HFFc6 (cell line): ENCODE data around the gene NEU3. TPM values are rescaled to one million over a fixed set of nuclear protein-coding genes. Genes with fewer than 3 reads are reported as not detected.
A peak's percentile ranks its signal among the peaks of the same experiment; 100 is the strongest.
"Not testable (repeated sequence)": the region's sequence is repeated elsewhere in the genome, so short reads cannot be mapped to it uniquely, and the experiment has no call there.

Experiments
- DNase-seq: peaks from one replicate; pipeline ENCODE4 v3.0.0-alpha.2; 2018
- H3K27ac Mint-ChIP-seq: 2 replicates; pipeline ENCODE4 v1.8.0; 2020; ENCODE audit warnings: mild to moderate bottlenecking, mixed read lengths
- H3K27me3 Mint-ChIP-seq: 2 replicates; pipeline ENCODE4 v1.8.0; 2021; ENCODE audit warnings: mild to moderate bottlenecking, moderate library complexity, mixed read lengths; ENCODE audit not compliant: insufficient read depth
- H3K36me3 Mint-ChIP-seq: 2 replicates; pipeline ENCODE4 v1.8.0; 2021; ENCODE audit warnings: low read depth, mixed read lengths
- H3K4me1 Mint-ChIP-seq: 2 replicates; pipeline ENCODE4 v1.8.0; 2020; ENCODE audit warnings: low read depth, mixed read lengths
- H3K4me3 Mint-ChIP-seq: 2 replicates; pipeline ENCODE4 v1.8.0; 2020; ENCODE audit warnings: mild to moderate bottlenecking, moderate library complexity, mixed read lengths
- H3K9me3 Mint-ChIP-seq: 2 replicates; pipeline ENCODE4 v1.8.0; 2020; ENCODE audit warnings: mild to moderate bottlenecking, mixed read lengths
- total RNA-seq, 6 experiments: library from RNA; stranded (reverse); fragmentation: NEBNext Ultra II Directional; extraction: Animal tissue kit (Norgen Biotek cat#: 25700); gene quantifications; 2 replicates in 1 of 6; 3 replicates in 5 of 6; pipeline ENCODE4 v1.2.3, GENCODE V29; 2021
- TF ChIP-seq, protein P1 (sequence below): fragments of 200-600 bp; sonication (generic); IDR thresholded peaks from 2 replicates; pipeline ENCODE4 v1.5.0; 2021; ENCODE audit warnings: antibody characterized with exemption, mild to moderate bottlenecking

The NEU3 gene
- total RNA-seq, 6 experiments from 2014 or later, result 7.6 to 8.9 (median 8.4) TPM

DNA sequence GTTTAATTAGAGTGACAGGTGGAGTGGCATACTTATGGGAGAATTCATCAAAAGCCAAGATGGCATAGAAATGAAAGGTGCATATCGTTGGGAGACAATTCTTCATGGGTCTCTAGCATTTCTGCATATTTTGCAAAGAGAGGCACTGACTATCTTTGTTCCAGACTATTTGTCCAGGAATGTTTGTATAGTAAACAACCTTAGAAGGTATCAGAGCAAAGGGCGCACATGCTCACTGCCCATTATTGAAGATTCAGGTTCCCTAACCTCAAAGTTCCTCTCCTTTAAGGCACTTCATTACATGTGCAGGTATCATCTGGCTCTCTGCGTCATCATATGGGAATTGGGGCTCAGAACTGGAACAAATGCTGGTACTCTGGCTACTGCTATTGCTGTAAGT, 4.7 kb upstream of the NEU3 start:
- no peaks in the 10 kb centered on the region; the same call in 1 of the 2 replicates for H3K4me1 Mint-ChIP-seq
- H3K4me3 Mint-ChIP-seq, result no peak overlapping the region
- TF ChIP-seq, protein P1, sequence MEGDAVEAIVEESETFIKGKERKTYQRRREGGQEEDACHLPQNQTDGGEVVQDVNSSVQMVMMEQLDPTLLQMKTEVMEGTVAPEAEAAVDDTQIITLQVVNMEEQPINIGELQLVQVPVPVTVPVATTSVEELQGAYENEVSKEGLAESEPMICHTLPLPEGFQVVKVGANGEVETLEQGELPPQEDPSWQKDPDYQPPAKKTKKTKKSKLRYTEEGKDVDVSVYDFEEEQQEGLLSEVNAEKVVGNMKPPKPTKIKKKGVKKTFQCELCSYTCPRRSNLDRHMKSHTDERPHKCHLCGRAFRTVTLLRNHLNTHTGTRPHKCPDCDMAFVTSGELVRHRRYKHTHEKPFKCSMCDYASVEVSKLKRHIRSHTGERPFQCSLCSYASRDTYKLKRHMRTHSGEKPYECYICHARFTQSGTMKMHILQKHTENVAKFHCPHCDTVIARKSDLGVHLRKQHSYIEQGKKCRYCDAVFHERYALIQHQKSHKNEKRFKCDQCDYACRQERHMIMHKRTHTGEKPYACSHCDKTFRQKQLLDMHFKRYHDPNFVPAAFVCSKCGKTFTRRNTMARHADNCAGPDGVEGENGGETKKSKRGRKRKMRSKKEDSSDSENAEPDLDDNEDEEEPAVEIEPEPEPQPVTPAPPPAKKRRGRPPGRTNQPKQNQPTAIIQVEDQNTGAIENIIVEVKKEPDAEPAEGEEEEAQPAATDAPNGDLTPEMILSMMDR, result no peak
- H3K27me3 Mint-ChIP-seq, result peaks cover 6% of the 10 kb centered on the region
- H3K27ac Mint-ChIP-seq, result no peak overlapping the region
- peaks cover 12% of the 10 kb centered on the region; the same call in 1 of the 2 replicates for H3K36me3 Mint-ChIP-seq
- no peaks in the 10 kb centered on the region for H3K9me3 Mint-ChIP-seq
- DNase-seq, result no peak

DNA sequence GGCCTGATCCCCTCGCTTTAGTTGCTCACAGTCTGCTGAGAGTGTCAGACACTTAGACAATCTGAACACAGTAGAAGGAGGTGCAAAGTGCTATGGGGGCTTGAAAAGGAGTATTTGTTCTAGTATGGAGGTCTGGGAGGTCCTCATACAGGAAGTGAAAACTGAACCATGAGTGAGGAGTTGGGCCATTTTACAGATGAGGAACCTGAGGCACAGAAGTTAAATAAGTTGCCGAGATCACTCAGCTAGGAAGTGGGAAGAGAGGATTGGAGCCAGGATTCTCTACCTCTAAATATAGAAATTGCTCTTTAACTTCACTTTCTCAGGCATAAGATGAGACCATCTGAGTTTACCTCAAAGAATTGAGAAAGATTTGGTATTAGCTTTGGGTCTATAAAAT, 4.0 kb upstream of the NEU3 start:
- TF ChIP-seq, protein P1, result no peak
- no peak for DNase-seq

DNA sequence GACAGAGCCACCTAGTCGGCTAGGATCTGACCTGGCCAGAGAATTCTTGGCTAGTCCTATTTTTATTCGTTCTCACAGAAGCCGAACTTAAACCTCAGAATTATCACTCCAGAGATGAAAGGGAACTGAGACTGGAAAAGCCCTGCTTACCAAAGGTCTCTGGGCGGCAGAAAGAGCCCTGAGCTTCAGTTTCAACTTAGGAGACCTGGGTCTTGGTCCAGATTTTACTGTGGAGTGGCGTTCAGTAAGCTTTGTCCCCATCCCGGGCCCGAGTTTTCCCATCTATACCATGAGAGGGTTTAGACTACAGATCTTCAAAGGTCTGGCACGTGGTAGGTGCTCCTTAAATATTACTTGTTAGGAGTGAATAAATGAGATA, 516 bp downstream of the NEU3 start:
- Mint-ChIP-seq H3K4me3 (peak overlapping the region; percentile 97), H3K27ac (peak overlapping the region; percentile 90), H3K27me3 (peaks cover 6% of the 10 kb centered on the region), H3K36me3 (no peaks in the 10 kb centered on the region), H3K9me3 (no peaks in the 10 kb centered on the region), H3K4me1 (peaks cover 24% of the 10 kb centered on the region)
- DNase-seq, result no peak
- TF ChIP-seq, protein P1, result no peak

More for the DNA sequence above, 4.0 kb upstream of the NEU3 start:
- no peak overlapping the region for H3K4me3 Mint-ChIP-seq
- H3K27me3 Mint-ChIP-seq, result peaks cover 6% of the 10 kb centered on the region
- H3K9me3 Mint-ChIP-seq, result no peaks in the 10 kb centered on the region
- H3K27ac Mint-ChIP-seq, result no peak overlapping the region
- H3K4me1 Mint-ChIP-seq, result peaks cover 6% of the 10 kb centered on the region
- H3K36me3 Mint-ChIP-seq, result peaks cover 10% of the 10 kb centered on the region; the same call in 1 of the 2 replicates

DNA sequence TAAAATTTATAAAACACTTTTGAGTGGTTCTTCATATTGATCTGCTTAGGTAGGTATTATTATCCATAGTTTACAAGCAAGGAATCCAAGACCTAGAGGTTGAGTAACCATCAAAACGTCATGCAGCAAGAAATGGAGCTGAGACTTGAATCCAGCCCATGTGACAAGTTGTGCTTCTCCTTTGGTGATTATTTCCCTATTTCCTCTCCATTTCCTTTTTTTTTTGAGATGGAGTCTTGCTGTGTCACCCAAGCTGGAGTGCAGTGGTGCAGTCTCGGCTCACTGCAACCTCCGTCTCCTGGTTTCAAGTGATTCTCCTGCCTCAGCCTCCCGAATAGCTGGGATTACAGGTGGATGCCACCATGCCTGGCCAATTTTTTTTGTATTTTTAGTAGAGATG, 1.4 kb downstream of the NEU3 start:
- Mint-ChIP-seq H3K4me1 (peaks cover 24% of the 10 kb centered on the region), H3K4me3 (peak overlapping the region; percentile 97; the same call in 1 of the 2 replicates)
- not testable (repeated sequence) for DNase-seq, H3K27ac Mint-ChIP-seq, H3K27me3 Mint-ChIP-seq, H3K9me3 Mint-ChIP-seq, H3K36me3 Mint-ChIP-seq

DNA sequence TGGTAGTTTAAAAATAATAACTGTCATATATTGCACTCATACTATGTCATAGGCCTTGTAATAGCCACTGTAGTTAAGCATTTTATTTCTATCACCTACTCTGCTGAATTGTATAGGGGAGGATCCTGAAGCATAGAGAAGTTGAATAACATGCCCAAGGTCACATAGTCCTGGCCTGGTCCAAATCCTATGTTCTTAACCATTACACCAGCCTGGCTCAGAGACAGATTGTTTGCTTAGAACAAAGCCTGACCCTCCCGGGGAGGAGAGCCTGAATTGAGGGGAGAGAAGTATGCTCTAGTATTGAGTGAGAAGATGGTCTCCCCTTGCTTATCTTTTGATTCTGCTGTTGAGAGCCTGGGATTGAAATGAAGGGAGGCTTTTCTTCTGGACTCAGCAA, 2.2 kb downstream of the NEU3 start:
- TF ChIP-seq, protein P1, result no peak
- H3K9me3 Mint-ChIP-seq, result no peaks in the 10 kb centered on the region
- no peaks in the 10 kb centered on the region for H3K36me3 Mint-ChIP-seq
- no peak overlapping the region for H3K4me3 Mint-ChIP-seq
- H3K27ac Mint-ChIP-seq, result no peak overlapping the region
- no peak for DNase-seq
- peaks cover 6% of the 10 kb centered on the region for H3K27me3 Mint-ChIP-seq
- H3K4me1 Mint-ChIP-seq, result peaks cover 24% of the 10 kb centered on the region

DNA sequence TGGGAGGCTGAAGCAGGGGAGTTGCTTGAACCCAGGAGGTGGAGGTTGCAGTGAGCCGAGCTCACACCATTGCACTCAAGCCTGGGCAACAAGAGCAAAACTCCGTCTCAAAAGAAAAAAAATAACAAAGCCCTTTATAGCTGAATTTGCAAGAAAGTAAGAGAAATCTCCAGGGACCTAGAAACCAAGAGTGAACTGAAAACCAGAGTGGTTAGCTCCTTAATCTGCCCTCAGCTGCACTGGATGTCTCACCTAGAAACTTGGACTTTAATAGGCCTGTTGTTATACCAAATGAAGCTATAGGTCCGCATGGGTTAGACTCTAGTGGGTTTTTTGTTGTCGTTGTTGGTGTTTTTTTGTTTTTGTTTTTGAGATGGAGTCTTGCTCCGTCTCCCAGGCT, 4.1 kb downstream of the NEU3 start:
- no peak overlapping the region for H3K27ac Mint-ChIP-seq
- H3K36me3 Mint-ChIP-seq, result no peaks in the 10 kb centered on the region; the same call in 1 of the 2 replicates
- peaks cover 24% of the 10 kb centered on the region for H3K4me1 Mint-ChIP-seq
- no peaks in the 10 kb centered on the region for H3K9me3 Mint-ChIP-seq
- TF ChIP-seq, protein P1, result no peak
- DNase-seq, result no peak
- peaks cover 6% of the 10 kb centered on the region for H3K27me3 Mint-ChIP-seq
- no peak overlapping the region for H3K4me3 Mint-ChIP-seq
